ENCODE results near the gene HNRNPC. TPM values are rescaled to one million over a fixed set of nuclear protein-coding genes. Genes with fewer than 3 reads are reported as not detected.

The HNRNPC gene
- total RNA-seq, 1 experiment from 2014 or later: 1,062 TPM

DNA sequence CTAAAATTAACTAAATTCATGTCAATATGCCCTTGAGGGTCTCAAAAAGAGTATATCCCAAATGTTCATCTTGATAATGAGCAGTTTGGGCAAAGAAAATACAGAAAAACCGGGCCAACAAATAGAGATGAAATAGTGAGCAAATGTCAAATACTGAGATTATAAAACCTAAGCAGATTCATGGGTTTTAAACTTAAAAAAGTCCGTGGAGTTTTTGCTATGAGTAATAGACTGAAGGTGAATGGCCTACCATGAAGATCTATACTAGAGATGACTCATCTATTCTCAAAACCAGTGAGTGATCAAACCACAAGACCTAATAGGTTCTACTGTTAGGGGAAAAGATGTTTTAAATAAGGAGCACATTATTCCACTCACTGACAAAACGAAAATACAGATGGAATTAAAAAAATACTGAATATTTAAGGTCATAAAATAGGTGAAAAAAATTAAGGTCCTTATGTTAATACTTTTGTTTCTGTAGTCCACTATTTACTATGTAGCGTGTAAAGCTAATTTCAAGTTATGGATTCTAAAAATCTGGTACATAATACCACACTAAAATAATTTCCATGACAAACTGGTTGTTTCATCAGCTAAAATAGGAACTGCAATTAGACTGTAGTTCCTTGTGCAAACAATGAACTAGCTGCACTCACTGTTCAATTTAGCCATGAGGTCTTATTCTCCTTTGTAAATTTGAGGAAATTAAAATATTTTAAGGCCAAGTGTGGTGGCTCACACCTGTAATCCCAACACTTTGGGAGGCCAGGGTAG is 5.0 kb downstream of the HNRNPC start:
- Histone ChIP-seq H2BK5ac (ENCODE audit: insufficient read length, low read length) (no peak overlapping the region), H2BK120ac (ENCODE audit: low read depth, low read length, poor library complexity, severe bottlenecking) (no peak overlapping the region), H3K27me3 (ENCODE audit: insufficient read depth, low read length) (no peaks in the 10 kb centered on the region), H3K27ac (ENCODE audit: insufficient read length, low read depth, low read length) (no peak overlapping the region), H3K23ac (ENCODE audit: insufficient read length, low read depth, low read length) (no peak overlapping the region), H4K8ac (replicated peaks; ENCODE audit: insufficient read length, low read depth, low read length) (no peak overlapping the region), H3K56ac (ENCODE audit: insufficient read length, low read depth, low read length) (no peak overlapping the region), H3K9me3 (ENCODE audit: control insufficient read depth, low read depth, low read length) (no peaks in the 10 kb centered on the region), H3K14ac (ENCODE audit: insufficient read depth, low read length) (no peak overlapping the region), H2AFZ (ENCODE audit: low read length) (no peak overlapping the region), H3K79me2 (ENCODE audit: insufficient read depth, low read length) (peaks cover 87% of the 10 kb centered on the region), H3K4ac (ENCODE audit: low read depth, low read length) (no peak overlapping the region), H2BK15ac (ENCODE audit: low read depth, low read length) (no peak overlapping the region), H4K5ac (ENCODE audit: insufficient read length, low read depth, low read length) (no peak overlapping the region), H2BK12ac (ENCODE audit: insufficient read length, low read depth, low read length) (no peak overlapping the region), H3K9ac (ENCODE audit: extremely low read depth, insufficient read length, low read length) (no peak overlapping the region), H3T11ph (ENCODE audit: low read length) (no peak overlapping the region), H2BK20ac (ENCODE audit: low read depth, low read length, poor library complexity, severe bottlenecking) (no peak overlapping the region), H4K91ac (ENCODE audit: insufficient read length, low read depth, low read length) (no peak overlapping the region), H2AK5ac (ENCODE audit: insufficient read length, low read length) (no peak overlapping the region), H3K23me2 (ENCODE audit: insufficient read length, low read depth, low read length, poor library complexity, severe bottlenecking) (peaks cover 6% of the 10 kb centered on the region), H4K20me1 (ENCODE audit: control insufficient read depth, insufficient read depth, insufficient read length) (no peaks in the 10 kb centered on the region), H3K4me1 (ENCODE audit: insufficient read depth, low read length) (peaks cover 2% of the 10 kb centered on the region; the same call in 1 of the 2 replicates), H3K18ac (ENCODE audit: insufficient read length, low read depth, low read length) (no peak overlapping the region), H3K79me1 (ENCODE audit: insufficient read depth, low read depth, low read length, poor library complexity, severe bottlenecking) (peaks cover 3% of the 10 kb centered on the region), H3K4me2 (ENCODE audit: insufficient read depth, insufficient read length, low read length) (peak overlapping the region; percentile 87)
- H3K27ac Mint-ChIP-seq: peak overlapping the region; percentile 28 to 83 (median 31); a peak in 4 of 7 replicates
- H3K4me1 Mint-ChIP-seq: peaks cover 46 to 67% of the 10 kb centered on the region in 2 experiments
- peaks cover 2% of the 10 kb centered on the region; the same call in 1 of the 2 replicates for H3K27me3 Mint-ChIP-seq (ENCODE audit: low read depth)
- no CpG with 5 or more reads among the region's 4 CpGs for WGBS (ENCODE audit: extremely low coverage, insufficient read length, low lambda C conversion rate)
- peak overlapping the region; percentile 100 for H3K4me3 Mint-ChIP-seq
- peaks cover 80 to 96% (median 87%) of the 10 kb centered on the region in 3 experiments for H3K36me3 Mint-ChIP-seq (ENCODE audit: insufficient read depth in 1 of 3, low read depth in 3 of 3)
- TF ChIP-seq, protein P1, sequence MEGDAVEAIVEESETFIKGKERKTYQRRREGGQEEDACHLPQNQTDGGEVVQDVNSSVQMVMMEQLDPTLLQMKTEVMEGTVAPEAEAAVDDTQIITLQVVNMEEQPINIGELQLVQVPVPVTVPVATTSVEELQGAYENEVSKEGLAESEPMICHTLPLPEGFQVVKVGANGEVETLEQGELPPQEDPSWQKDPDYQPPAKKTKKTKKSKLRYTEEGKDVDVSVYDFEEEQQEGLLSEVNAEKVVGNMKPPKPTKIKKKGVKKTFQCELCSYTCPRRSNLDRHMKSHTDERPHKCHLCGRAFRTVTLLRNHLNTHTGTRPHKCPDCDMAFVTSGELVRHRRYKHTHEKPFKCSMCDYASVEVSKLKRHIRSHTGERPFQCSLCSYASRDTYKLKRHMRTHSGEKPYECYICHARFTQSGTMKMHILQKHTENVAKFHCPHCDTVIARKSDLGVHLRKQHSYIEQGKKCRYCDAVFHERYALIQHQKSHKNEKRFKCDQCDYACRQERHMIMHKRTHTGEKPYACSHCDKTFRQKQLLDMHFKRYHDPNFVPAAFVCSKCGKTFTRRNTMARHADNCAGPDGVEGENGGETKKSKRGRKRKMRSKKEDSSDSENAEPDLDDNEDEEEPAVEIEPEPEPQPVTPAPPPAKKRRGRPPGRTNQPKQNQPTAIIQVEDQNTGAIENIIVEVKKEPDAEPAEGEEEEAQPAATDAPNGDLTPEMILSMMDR (conservative IDR thresholded peaks at IDR 0.05): no peak
- peaks cover 2% of the 10 kb centered on the region in 2 experiments; a peak in 4 of 5 replicates for H3K9me3 Mint-ChIP-seq
- DNase-seq: no peak

All from H9 (cell line).